Measurements from ENCODE around the gene ARID4B. TPM values are rescaled to one million over a fixed set of nuclear protein-coding genes. Genes with fewer than 3 reads are reported as not detected.
"Not testable (repeated sequence)": the region's sequence is repeated elsewhere in the genome, so short reads cannot be mapped to it uniquely, and the experiment has no call there.

ARID4B gene
- total RNA-seq, 1 experiment from 2014 or later = 34.2 TPM

DNA sequence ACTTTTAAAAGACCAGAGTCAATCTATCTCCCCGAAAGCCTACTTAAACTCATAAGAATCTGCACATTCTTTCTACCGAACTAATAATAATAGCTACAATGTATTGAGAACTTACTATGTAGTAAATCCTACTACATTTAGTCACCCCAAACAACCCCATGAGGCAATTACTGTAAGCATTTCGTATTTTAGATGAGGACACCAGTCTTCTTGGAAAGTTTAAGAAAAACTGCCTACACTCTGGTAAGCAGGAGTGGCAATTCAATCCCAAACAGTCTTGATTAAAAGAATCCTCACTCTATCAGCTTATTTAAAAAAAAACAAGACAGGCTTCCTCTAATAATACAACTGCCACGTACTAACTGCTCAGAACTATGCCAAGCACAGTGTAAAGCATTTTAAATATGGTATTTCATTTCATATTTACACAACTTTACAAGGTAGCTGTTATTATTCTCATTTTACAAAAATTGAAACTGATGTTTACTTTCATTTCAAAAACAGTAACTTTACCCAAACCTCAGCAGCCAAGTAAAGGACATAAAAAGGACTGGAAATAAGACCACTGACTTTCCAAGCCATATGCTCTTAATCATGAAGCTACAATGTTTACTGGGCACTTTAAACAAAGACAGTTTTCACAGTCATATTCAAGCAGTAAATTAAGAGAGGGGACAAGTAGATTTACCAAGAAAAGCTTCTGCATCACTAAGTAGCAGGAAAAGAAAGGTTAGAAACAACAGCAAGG lies 13.9 kb downstream of the ARID4B start:
- Histone ChIP-seq H3K4me3 (ENCODE audit: low read depth, low read length) (no peak overlapping the region), H3K36me3 (ENCODE audit: control insufficient read depth, insufficient read depth, low read length) (no peaks in the 10 kb centered on the region; the same call in 1 of the 2 replicates), H3K27me3 (replicated peaks; ENCODE audit: control insufficient read depth, insufficient read depth, low read length) (no peaks in the 10 kb centered on the region), H3K9me3 (no peaks in the 10 kb centered on the region), H3K4me1 (no peaks in the 10 kb centered on the region)
- no peaks in the 10 kb centered on the region for H3K9me3 Mint-ChIP-seq (ENCODE audit: unreplicated experiment)
- H3K4me1 Mint-ChIP-seq (ENCODE audit: low read depth, unreplicated experiment) = no peaks in the 10 kb centered on the region
- no peak overlapping the region for H3K4me3 Mint-ChIP-seq (ENCODE audit: unreplicated experiment)
- TF ChIP-seq, protein P1, sequence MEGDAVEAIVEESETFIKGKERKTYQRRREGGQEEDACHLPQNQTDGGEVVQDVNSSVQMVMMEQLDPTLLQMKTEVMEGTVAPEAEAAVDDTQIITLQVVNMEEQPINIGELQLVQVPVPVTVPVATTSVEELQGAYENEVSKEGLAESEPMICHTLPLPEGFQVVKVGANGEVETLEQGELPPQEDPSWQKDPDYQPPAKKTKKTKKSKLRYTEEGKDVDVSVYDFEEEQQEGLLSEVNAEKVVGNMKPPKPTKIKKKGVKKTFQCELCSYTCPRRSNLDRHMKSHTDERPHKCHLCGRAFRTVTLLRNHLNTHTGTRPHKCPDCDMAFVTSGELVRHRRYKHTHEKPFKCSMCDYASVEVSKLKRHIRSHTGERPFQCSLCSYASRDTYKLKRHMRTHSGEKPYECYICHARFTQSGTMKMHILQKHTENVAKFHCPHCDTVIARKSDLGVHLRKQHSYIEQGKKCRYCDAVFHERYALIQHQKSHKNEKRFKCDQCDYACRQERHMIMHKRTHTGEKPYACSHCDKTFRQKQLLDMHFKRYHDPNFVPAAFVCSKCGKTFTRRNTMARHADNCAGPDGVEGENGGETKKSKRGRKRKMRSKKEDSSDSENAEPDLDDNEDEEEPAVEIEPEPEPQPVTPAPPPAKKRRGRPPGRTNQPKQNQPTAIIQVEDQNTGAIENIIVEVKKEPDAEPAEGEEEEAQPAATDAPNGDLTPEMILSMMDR (IDR thresholded peaks at IDR 0.05; ENCODE audit: insufficient read depth in 1 of 2, low read depth in 1 of 2, low read length in 1 of 2, severe bottlenecking in 1 of 2, unreplicated experiment in 1 of 2) = no peak
- no TSS peak for BruUV-seq (replicated peaks)
- ChIA-PET CTCF (no interaction called here), POLR2A (no interaction called here)
- intact Hi-C loops (cut with micrococcal nuclease; ENCODE audit: unreplicated experiment) = no loop called here
- DNase-seq = no peak
- H3K27me3 Mint-ChIP-seq (ENCODE audit: insufficient read depth, unreplicated experiment) = no peaks in the 10 kb centered on the region
- H3K36me3 Mint-ChIP-seq (ENCODE audit: insufficient read depth, unreplicated experiment) = peaks cover 14% of the 10 kb centered on the region
- no peak overlapping the region for H3K27ac Mint-ChIP-seq (ENCODE audit: unreplicated experiment)

DNA sequence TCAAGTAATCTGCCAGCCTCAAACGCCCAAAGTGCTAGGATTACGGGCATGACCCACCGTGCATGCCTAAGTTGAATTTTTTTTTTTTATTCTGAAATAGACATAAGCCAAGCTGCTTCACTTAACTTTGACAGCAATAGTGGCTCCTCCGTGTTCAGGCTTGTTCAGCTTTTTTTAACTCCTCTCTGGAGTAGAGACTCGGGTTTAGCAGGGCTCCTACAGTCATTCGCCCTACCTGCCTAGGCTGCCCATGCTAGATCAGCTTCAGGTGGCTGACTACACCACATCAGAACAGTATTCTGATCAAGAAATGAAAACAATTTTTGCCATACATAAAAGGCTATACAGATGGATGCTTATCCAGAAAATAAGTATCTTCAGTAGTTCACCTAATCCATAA lies 14.7 kb downstream of the ARID4B start:
- no peak for DNase-seq
- Mint-ChIP-seq H3K4me1 (ENCODE audit: low read depth, unreplicated experiment) (no peaks in the 10 kb centered on the region), H3K27me3 (ENCODE audit: insufficient read depth, unreplicated experiment) (no peaks in the 10 kb centered on the region)

DNA sequence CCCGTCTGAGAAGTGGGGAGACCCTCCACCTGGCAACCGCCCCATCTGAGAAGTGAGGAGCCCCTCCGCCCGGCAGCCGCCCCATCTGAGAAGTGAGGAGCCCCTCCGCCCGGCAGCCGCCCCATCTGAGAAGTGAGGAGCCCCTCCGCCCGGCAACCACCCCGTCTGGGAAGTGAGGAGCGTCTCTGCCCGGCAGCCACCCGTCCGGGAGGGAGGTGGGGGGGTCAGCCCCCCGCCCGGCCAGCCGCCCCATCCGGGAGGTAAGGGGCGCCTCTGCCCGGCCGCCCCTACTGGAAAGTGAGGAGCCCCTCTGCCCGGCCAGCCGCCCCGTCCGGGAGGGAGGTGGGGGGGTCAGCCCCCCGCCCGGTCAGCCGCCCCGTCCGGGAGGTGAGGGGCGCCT lies 18.8 kb downstream of the ARID4B start:
- H3K4me1 Mint-ChIP-seq (ENCODE audit: low read depth, unreplicated experiment); H3K36me3 ChIP-seq (ENCODE audit: control insufficient read depth, insufficient read depth, low read length); BruUV-seq (replicated peaks); H3K27me3 ChIP-seq (replicated peaks; ENCODE audit: control insufficient read depth, insufficient read depth, low read length); H3K27me3 Mint-ChIP-seq (ENCODE audit: insufficient read depth, unreplicated experiment); intact Hi-C loops (cut with micrococcal nuclease; ENCODE audit: unreplicated experiment); POLR2A ChIA-PET; H3K9me3 ChIP-seq; CTCF ChIA-PET; DNase-seq; H3K27ac Mint-ChIP-seq (ENCODE audit: unreplicated experiment); H3K9me3 Mint-ChIP-seq (ENCODE audit: unreplicated experiment); H3K4me3 Mint-ChIP-seq (ENCODE audit: unreplicated experiment); H3K4me3 ChIP-seq (ENCODE audit: low read depth, low read length); H3K4me1 ChIP-seq: not testable (repeated sequence)
- H3K36me3 Mint-ChIP-seq (ENCODE audit: insufficient read depth, unreplicated experiment) = peaks cover 17% of the 10 kb centered on the region

More for the DNA sequence above, 14.7 kb downstream of the ARID4B start:
- intact Hi-C loops (cut with micrococcal nuclease; ENCODE audit: unreplicated experiment) = no loop called here
- H3K36me3 Mint-ChIP-seq (ENCODE audit: insufficient read depth, unreplicated experiment) = peaks cover 6% of the 10 kb centered on the region
- H3K36me3 ChIP-seq (ENCODE audit: control insufficient read depth, insufficient read depth, low read length) = no peaks in the 10 kb centered on the region; the same call in 1 of the 2 replicates
- H3K9me3 Mint-ChIP-seq (ENCODE audit: unreplicated experiment) = no peaks in the 10 kb centered on the region
- no peak overlapping the region for H3K27ac Mint-ChIP-seq (ENCODE audit: unreplicated experiment)
- H3K27me3 ChIP-seq (replicated peaks; ENCODE audit: control insufficient read depth, insufficient read depth, low read length) = no peaks in the 10 kb centered on the region
- no peaks in the 10 kb centered on the region for H3K4me1 ChIP-seq
- H3K9me3 ChIP-seq = no peaks in the 10 kb centered on the region
- H3K4me3 ChIP-seq (ENCODE audit: low read depth, low read length) = no peak overlapping the region
- TF ChIP-seq, protein P1 (IDR thresholded peaks at IDR 0.05; ENCODE audit: insufficient read depth in 1 of 2, low read depth in 1 of 2, low read length in 1 of 2, severe bottlenecking in 1 of 2, unreplicated experiment in 1 of 2) = no peak
- ChIA-PET POLR2A (no interaction called here), CTCF (no interaction called here)
- no peak overlapping the region for H3K4me3 Mint-ChIP-seq (ENCODE audit: unreplicated experiment)
- no TSS peak for BruUV-seq (replicated peaks)
